Urothelium cell line (cell line): ENCODE results near the gene B3GNT7.
"Not testable (repeated sequence)": the region's sequence is repeated elsewhere in the genome, so short reads cannot be mapped to it uniquely, and the experiment has no call there.

Experiments
- DNase-seq: peaks from one replicate; pipeline ENCODE4 v3.0.0; 2011; ENCODE audit warnings: low spot score, mixed read lengths
- FAIRE-seq: peaks from 2 replicates; lab custom pipeline; 2011; peaks lifted over from hg19 to GRCh38; lab: Jason Lieb, UNC

Gene B3GNT7, protein sequence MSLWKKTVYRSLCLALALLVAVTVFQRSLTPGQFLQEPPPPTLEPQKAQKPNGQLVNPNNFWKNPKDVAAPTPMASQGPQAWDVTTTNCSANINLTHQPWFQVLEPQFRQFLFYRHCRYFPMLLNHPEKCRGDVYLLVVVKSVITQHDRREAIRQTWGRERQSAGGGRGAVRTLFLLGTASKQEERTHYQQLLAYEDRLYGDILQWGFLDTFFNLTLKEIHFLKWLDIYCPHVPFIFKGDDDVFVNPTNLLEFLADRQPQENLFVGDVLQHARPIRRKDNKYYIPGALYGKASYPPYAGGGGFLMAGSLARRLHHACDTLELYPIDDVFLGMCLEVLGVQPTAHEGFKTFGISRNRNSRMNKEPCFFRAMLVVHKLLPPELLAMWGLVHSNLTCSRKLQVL

DNA sequence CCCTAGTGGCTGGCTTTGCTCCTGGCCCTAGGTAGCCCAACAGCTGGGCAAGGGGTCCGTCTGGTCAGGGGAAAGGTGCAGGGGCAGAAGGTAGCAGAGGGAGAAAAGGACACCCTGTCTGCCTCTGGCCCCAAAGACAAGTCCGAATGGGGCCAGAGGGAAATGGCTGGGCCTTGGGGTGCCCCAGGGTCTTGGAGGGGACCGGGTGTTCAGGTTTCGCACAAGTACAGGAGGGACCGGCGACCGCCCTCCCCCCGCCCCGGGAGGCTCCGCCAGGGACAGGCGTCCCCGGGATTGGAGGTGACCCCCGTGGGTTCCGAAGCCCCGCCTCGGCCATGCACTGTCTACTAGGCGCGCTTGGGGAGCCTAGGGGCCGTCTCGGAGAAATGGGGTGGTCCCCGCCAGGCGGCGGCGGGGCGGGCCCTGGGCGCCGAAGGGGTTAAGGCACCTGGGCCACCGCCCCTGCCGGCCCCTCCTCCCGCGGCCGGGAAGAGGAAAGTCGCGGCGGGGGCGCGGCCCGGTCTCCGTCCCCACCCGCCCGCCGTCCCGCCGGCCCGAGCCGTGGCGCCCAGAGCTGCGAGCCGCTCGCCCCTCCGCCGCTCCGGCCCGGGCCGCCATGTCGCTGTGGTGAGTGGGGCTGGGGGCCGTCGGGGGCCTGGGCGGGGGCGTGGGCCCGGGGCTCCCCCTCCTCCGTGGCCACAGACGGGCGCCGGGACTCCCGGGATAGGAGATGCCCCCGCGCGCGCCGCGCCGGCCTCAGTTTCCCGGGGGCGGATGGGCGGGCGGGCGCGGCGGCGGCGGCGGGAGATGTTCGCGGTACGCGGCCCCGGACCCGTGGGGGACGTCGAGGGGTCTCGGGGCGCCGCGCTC, at the start of gene B3GNT7:
Gene B3GNT7 (plus strand): TSS at position 523 of the 870 bp plus-strand sequence. CDS start 94 bp downstream, at position 617.
- FAIRE-seq (no peak), DNase-seq (no peak)

DNA sequence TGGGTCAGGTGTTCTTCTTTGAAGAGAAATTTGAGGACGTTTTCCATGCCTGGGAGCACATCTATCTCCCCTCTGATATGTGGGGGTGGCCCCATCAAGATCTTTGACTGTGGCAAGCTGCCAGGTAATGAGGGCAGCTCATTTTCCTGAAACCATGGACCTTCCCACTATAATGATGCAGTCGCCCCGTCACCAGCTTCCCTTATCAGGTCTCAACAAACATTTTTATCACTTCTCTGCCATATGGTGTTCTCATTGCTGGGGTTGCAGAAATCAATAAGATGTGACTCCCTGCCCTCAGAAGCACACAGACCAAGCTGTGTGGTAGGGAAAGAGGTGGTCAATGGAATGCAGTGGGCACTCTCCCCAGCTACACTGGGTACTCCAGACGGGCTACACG, 48.4 kb upstream of the B3GNT7 start:
- FAIRE-seq (no peak), DNase-seq (no peak)

DNA sequence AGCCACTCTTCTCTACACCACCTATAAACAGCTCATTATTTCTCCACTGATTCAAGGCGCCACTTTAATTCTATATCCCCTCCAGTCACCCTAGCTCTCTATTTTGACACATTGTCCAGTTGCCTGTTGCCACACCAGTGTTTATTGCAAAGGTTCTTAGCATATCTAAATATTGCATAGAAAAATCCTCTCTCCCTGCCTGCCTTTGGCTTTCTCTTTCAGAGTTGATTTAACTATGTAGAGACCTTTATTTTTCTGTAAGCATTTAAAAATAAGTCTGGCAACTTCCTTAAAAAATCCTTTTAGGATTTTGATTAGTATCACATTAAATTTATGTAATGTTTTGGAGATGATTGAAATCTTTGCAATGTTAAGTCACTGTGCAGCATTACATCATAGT, 47.9 kb upstream of the B3GNT7 start:
- no peak for DNase-seq
- FAIRE-seq: no peak

DNA sequence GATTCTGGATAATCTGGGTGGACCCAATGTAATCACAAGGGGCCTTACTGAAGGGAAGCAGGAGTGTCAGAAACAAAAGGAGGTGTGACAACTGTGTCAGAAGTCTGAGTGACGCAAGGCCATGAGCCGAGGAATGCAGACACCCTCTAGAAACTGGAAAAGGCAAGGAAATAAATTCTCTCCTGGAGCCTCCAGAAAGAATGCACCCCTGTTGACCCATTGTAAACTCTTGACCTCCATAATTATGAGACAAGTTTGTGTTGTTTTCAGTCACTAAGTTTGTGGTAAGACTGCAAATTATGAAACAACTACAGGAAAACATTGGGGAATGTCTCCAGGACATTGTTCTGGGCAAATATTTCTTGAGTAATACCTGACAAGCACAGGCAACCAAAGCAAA, 47.3 kb upstream of the B3GNT7 start:
- FAIRE-seq (no peak), DNase-seq (no peak)

DNA sequence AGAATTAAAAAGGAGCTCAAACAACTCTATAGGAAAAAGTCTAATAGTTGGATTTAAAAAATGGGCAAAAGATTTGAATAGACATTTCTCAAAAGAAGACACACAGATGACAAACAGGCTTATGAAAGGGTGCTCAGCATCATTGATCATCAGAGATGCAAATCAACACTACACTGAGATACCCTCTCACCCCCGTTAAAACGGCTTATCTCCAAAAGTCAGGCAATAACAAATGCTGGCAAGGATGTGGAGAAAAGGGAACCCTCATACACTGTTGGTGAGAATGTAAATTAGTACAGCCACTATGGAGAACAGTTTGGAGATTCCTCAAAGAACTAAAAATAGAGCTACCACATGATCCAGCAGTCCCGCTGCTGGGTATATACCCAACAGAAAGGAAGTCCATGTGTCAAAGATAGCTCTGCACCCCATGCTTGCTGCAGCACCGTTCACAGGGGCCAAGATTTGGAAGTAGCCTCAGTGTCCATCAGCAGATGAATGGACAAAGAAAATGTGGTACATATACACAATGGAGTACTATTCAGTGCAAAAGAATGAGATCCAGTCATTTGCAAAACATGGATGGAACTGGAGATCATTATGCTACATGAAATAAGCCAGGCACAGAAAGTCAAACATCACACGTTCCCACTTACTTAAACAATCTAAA, 46.7 kb upstream of the B3GNT7 start:
- DNase-seq (no peak), FAIRE-seq (no peak)

DNA sequence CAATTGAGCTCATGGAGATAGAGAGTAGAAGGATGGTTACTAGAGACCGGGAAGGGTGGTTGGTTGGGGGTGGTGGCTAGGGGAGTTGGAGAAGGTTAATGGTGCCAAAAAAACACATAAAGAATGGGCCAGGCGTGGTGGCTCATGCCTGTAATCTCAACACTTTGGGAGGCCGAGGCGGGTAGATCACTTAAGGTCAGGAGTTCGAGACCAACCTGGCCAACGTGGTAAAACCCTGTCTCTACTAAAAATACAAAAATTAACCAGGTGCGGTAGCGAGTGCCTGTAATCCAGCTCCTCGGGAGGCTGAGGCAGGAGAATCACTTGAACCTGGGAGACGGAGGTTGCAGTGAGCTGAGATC, 46.2 kb upstream of the B3GNT7 start:
- FAIRE-seq: not testable (repeated sequence)

DNA sequence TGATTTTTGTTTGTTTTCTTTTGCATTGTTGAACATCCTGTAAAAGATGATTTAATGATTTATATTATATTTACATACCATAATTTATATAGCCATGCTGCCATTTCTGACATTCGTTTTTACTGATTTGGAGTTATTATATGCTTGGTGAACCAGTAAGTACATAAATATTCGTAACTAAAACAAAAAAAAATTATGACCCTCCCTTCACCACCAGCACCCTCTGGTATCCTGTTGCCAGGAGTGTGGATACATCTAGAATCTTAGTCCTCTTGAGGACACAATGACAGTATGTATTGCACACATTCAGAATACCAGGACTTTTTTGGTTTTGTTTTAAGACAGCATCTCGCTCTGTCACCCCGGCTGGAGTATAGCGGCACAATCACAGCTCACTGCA, 43.9 kb upstream of the B3GNT7 start:
- DNase-seq (no peak), FAIRE-seq (no peak)

More for the DNA sequence above, 46.2 kb upstream of the B3GNT7 start:
- not testable (repeated sequence) for DNase-seq

DNA sequence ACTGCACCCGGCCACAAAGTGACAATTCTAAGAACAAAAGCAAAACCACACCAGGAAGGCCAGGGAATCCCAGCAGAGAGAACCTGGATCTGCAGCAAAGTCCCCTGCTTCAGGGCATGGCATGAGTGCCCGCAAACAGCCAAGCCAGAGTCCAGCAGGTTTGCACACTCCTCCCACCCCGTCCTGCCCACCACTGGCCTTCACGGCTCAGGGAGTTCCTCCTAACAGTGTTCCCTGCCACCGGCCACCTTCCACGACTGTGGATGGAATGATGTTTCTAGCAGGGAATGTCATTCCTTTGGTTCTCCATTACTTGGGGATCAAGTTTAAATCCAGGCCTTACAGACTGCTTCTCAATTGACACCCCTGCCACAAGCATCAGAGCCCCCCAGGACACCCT, 42.0 kb upstream of the B3GNT7 start:
- no peak for DNase-seq
- FAIRE-seq: no peak

DNA sequence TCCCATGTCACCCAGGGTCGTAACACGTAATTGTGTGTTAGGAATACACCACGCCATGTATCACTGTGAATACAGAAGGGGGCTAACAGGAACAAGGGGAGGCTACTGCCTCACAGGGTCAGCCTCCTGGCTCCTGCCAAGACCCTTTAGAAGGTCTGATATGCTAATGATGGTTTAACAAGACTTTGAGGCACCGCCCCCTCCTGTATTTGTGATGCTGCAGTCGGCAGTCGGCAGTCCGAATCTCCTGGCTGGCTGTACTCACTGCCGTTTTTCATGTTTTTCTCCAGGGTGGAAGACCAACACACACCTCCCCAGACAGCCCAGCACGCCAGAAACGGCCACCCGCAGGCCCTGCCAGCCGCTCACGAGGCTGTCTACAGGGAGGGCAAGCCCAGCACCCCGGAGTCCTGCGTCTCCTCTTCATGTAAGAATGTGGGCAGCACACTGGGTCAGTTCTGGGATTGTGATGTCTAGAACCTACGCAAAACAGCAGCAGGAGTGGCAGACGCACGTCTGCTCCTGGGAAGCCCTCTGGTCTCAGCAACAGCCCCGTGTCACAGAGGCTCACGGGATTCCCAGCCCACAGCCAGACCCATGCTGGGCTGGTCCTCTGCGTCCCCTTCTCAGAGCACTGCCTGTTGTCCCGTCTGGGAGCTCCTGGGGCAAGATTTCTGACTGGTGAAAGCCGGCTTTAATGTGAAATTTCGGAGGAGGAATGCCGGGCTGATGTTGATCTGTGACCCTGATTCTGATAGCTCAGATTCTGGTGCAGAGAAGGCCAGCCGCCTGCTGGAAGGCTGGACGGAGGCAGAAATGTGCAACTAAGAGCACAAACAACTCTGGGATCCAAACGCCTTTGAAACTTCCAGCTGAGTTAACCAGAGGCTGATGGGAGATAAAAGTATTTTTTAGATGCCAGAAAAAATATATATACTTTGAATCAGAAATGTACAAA, 39.7 kb upstream of the B3GNT7 start:
- no peak for DNase-seq
- FAIRE-seq: no peak

DNA sequence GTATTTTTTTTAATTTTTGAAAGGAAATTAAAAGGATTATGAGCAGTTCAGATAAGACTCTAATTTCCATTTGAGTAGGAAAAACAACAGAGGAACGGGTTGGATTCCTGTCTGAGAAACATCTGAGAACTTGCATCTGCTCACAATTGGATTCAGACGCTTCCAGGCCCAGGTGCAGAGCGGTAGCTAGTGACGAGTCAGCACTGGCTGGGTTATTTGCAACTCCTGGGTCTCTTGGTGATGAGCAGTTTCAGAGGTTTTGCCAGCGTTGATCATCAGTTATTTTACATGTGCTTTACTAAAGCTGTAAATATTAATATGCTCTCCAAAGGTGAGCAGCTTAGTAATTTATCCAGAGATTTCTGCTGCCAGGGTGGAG, 39.1 kb upstream of the B3GNT7 start:
- DNase-seq: no peak
- no peak for FAIRE-seq

DNA sequence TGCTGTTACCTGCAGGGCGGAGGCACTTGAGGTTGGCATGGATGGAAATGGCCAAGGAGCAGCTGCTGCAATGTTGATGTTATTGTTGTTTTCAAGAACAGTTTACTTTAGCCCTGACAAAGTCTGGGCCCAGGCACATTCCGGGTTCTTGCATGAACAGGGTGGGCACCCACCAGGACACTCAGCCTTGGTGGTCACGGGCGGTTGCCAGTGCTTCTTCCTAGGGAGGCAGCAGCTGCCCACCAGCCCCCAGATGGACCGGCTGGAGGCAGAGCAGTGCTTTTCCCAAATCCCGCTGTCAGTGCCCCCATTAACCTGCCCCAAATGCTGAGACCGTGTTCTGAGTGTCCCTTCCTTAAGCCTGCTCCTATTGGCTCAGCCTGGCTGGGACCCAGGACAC, 38.5 kb upstream of the B3GNT7 start:
- no peak for FAIRE-seq
- no peak for DNase-seq

DNA sequence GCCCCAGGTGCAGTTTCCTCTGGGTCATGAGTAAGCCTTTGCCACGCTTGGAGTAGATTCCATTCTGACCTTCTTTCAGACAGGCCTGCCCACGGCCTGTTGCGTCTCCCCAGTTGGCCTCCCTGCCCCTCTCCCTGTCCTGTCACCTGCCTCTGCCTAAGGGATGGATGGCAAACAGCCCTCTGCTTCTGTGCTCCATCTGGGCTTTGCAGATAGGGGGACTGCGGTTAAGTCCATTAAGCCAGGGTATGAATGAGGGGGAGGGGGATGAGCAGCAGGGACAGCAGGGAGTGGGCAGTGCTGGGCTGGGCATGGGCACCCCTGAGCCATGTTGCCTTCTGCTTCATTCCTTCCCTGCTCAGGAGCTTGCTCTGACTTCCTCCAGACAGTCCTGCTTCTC, 37.6 kb upstream of the B3GNT7 start:
- FAIRE-seq: no peak
- DNase-seq: no peak

DNA sequence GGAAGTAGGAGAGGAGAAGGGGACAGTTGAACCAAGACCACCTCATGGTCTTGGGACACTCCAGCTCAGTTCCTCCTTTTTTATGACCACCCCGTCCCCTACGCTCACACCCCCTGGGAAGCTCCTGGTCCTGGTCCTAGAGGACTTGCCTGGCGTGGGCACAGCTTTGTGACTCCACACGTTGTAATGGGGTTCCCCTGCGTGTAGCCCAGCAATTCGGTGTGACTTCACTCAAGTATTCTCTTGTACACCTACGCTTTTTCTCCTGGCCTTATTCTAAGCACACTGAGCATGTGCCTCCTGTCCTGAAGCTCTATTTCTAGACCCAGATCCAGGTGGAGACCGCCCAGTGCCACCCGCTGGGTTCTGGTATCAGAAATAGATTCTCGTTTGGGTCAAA, 36.1 kb upstream of the B3GNT7 start:
- DNase-seq: no peak
- no peak for FAIRE-seq

DNA sequence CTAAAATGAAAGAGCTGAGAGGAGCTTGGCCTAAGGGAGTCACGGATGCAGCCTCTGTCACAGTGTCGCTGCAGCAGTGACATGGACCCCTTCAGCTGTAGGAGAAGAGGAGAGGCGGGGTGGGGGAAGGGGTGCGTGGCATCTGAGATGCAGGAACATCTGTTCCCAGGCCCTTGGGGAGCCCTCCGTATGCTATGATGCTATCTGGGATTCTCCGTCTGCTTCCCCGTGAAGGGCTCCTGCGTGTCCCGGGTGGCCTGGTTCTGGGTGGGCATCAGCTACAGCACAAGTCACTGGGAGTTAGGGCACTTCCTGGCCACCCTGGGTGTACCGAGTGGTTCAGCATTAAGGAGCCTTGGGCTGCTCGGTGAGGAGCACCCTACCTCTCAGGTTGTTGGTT, 35.6 kb upstream of the B3GNT7 start:
- no peak for FAIRE-seq
- no peak for DNase-seq

DNA sequence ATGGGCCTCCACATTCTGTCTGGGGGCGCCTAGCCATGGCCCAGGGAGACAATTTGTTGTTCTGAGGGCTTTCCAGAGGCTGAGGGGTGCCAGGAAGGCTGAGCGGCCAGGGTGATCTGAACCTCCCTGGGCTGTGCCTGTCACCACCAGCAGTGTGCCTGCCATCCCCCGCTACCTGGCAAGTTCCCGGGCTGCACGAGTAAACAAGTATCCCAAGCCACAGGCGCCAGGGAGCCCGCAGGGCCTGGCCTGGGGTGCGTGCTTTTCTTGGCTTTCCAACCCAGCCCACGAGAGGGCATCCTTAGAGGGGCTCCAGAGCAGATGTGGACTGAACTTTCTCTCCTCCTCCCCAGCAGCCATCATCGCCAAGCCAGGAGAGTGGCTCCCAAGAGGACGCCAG, 35.1 kb upstream of the B3GNT7 start:
- FAIRE-seq: no peak
- DNase-seq: no peak

DNA sequence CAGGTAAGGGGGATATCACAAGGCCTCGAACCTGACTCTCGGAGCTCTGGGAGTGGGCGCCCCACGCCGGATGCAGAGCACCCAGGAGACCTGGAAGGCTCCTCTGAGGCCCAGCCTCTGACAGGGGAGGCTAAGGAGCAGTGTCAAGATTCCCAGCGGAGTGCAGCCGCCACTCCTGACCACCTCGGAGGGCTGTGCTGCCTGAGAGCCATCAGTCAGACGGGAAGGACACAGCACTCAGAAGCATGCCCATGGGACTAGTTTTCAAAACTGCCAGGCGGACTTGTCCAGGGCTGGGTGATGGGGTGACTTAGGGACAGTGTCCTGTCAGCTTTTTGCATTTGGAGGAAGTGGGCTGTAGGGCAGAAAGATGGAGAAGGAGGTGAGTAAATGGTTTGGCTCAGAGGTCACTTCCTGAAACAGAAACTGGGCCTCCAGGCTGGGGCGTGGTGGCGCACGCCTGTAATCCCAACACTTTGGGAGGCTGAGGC, 34.6 kb upstream of the B3GNT7 start:
- DNase-seq: no peak

DNA sequence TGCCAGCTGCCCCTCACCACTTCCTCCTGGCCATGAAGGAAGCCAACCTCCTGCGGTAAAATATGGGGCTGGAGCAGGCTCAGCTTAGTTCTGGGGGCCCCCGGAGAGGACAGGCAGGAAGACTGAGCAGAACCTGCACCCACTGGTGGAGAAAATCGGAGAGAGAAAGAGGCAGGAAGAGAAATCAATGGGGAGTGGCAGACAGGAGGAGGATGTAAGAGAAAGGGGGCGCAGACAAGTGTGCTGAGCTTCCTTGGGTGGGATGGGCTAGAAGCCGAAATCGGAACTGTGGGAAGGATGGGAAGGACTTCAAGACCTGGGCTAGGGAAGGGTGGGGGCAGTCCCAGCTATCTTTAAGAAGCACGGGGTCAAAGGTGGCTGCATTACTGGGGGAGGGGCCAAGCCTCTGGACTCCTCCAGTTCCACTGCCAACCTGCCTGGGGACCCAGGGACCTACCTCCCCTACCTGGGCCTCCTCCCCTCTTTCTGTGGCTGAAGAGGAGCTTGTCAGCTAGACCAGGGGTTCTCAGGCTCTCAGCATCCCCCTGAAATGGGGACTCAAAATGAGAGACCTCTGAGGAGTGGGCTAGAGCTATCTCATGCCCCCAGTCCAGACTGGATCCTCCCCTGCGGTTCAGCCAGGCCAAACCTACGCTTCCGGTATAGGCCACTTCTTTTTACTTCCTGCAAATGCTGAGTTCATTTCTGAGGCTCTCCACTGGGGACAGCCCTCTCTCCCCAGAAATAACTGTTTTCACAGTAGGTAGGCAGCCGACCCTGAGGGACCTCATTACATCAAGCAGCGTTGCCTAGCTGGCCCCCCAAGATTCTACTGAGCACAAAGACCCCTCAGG, 33.6 kb upstream of the B3GNT7 start:
- FAIRE-seq: no peak
- no peak for DNase-seq

More for the DNA sequence above, 34.6 kb upstream of the B3GNT7 start:
- no peak for FAIRE-seq

DNA sequence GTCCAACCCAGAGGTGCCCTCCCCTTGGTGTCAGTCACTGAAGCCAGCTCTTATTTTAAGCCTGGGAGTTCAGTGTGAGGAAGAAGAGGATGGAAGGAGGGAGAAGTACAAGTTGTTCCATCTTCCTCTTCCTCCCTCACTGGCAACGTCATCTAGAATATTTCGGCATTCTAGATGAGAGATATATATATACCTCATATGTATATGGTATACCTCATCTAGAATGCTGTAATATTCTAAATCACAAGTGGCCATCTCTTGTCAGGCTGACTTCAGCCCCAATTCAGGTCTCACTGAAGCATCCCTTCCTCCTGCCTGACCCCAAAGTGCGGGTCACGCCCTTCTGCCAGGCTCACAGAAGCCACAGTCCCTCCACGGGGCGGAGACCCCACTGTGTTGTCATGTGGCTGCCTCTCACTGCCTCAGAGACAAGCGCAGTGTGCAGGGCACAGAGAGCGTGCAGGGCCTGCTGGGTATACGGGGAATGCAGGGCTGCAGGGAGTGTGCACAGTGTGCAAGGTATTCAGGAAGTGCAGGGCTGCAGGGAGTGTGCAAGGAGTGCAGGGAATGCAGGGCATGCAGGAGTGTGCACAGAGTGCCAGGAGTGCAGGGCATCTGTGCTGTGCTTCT, 32.8 kb upstream of the B3GNT7 start:
- DNase-seq (no peak), FAIRE-seq (no peak)

DNA sequence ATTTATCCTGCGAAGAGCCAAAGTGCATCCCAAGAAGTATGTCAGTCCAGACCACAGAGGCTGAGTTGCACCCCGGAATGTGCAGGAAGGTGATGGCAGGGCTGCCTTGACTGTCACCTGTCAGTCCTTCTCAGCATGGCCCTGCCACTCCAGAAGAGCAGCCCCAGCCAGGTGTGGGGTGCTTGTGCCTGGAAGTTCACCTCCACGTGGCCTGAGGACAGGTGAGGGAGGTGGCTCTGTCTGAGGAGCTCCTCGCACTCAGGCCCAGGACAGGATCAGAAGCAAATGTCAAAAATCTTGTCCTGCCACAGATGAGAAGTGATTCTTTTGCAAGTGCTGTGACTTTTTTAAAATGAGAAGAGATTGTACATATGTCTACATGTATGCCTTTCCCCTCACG, 31.4 kb upstream of the B3GNT7 start:
- DNase-seq: no peak
- no peak for FAIRE-seq
